ENCODE results near the gene ATAT1. TPM values are rescaled to one million over a fixed set of nuclear protein-coding genes. Genes with fewer than 3 reads are reported as not detected.

ATAT1 gene
- total RNA-seq, 1 donor = 5.6 TPM

GRCh38 chr6:30612687-30613248 is 13.9 kb upstream of the ATAT1 start:
- DNase-seq (ENCODE audit: low read depth) = peak; percentile 57
- H3K4me3 ChIP-seq (ENCODE audit: low read depth, low read length) = no peak overlapping the region
- no peak for TF ChIP-seq CTCF (IDR thresholded peaks at IDR 0.05; ENCODE audit: insufficient read depth, low read length)

- peak; percentile 28 for DNase-seq (ENCODE audit: low read depth)
- TF ChIP-seq CTCF (IDR thresholded peaks at IDR 0.05; ENCODE audit: insufficient read depth, low read length) = no peak
- H3K4me3 ChIP-seq (ENCODE audit: low read depth, low read length) = no peak overlapping the region
Observed at GRCh38 chr6:30613251-30614043, 13.2 kb upstream of the ATAT1 start.

- no peak for TF ChIP-seq CTCF (IDR thresholded peaks at IDR 0.05; ENCODE audit: insufficient read depth, low read length)
- peak overlapping the region; percentile 62 for H3K4me3 ChIP-seq (ENCODE audit: low read depth, low read length)
- no peak for DNase-seq (ENCODE audit: low read depth)
Observed at GRCh38 chr6:30614044-30614842, 12.4 kb upstream of the ATAT1 start.

- peak overlapping the region; percentile 97 for H3K4me3 ChIP-seq (ENCODE audit: low read depth, low read length)
- peak; percentile 99 for DNase-seq (ENCODE audit: low read depth)
- TF ChIP-seq CTCF (IDR thresholded peaks at IDR 0.05; ENCODE audit: insufficient read depth, low read length) = no peak
Observed at GRCh38 chr6:30614843-30615218, 11.8 kb upstream of the ATAT1 start.

GRCh38 chr6:30615219-30615957 is 11.3 kb upstream of the ATAT1 start:
- peak overlapping the region; percentile 97 for H3K4me3 ChIP-seq (ENCODE audit: low read depth, low read length)
- TF ChIP-seq CTCF (IDR thresholded peaks at IDR 0.05; ENCODE audit: insufficient read depth, low read length) = no peak
- peak; percentile 94 for DNase-seq (ENCODE audit: low read depth)

All from fibroblast of the aortic adventitia (primary cell).